BE2C (cell line): ENCODE data around the gene FRG2B.
"Not testable (repeated sequence)": the region's sequence is repeated elsewhere in the genome, so short reads cannot be mapped to it uniquely, and the experiment has no call there.

Experiments
- DNase-seq: peaks from one replicate; pipeline ENCODE4 v3.0.0-alpha.2; 2020
- H3K27me3 ChIP-seq: fragments of 250-450 bp; sonication (Bioruptor Pico); 2 replicates; pipeline ENCODE4 v1.5.1; 2020; ENCODE audit warnings: mild to moderate bottlenecking
- H3K36me3 ChIP-seq: fragments of 250-450 bp; sonication (Bioruptor Pico); 2 replicates; pipeline ENCODE4 v1.5.1; 2020; ENCODE audit warnings: mild to moderate bottlenecking
- H3K4me1 ChIP-seq: fragments of 250-450 bp; sonication (Bioruptor Pico); 2 replicates; pipeline ENCODE4 v1.5.1; 2020
- H3K4me3 ChIP-seq: 2 replicates; pipeline ENCODE4 v1.5.1; 2011; ENCODE audit warnings: low read depth, low read length
- H3K9me3 ChIP-seq: fragments of 250-450 bp; sonication (Bioruptor Pico); 2 replicates; pipeline ENCODE4 v1.5.1; 2020
- TF ChIP-seq, protein P1 (sequence below): IDR thresholded peaks from 2 replicates; pipeline ENCODE4 v1.5.1; 2012; ENCODE audit warnings: mild to moderate bottlenecking, low read depth, low read length

FRG2B gene

DNA sequence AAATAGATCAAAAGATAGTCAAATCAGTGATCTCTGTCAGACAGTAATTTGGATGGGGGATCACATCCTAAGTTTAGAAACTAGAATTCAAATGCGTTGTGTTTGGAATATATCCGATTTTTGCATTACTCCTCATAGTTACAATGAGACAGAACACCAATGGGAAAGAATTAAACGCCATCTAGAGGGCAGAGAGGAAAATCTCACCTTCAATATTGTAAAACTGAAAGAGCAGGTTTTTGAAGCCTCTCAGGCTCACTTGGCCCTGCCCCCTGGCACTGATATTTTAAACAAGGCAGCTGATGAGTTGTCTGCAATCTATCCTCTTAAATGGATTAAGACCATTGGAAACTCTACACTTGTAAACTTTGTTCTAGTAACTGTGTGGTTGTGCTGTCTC lies 17.7 kb downstream of the FRG2B start:
- Histone ChIP-seq H3K9me3 (no peaks in the 10 kb centered on the region), H3K27me3 (no peaks in the 10 kb centered on the region), H3K36me3 (no peaks in the 10 kb centered on the region), H3K4me1 (no peaks in the 10 kb centered on the region), H3K4me3 (no peak overlapping the region)
- DNase-seq: no peak
- TF ChIP-seq, protein P1, sequence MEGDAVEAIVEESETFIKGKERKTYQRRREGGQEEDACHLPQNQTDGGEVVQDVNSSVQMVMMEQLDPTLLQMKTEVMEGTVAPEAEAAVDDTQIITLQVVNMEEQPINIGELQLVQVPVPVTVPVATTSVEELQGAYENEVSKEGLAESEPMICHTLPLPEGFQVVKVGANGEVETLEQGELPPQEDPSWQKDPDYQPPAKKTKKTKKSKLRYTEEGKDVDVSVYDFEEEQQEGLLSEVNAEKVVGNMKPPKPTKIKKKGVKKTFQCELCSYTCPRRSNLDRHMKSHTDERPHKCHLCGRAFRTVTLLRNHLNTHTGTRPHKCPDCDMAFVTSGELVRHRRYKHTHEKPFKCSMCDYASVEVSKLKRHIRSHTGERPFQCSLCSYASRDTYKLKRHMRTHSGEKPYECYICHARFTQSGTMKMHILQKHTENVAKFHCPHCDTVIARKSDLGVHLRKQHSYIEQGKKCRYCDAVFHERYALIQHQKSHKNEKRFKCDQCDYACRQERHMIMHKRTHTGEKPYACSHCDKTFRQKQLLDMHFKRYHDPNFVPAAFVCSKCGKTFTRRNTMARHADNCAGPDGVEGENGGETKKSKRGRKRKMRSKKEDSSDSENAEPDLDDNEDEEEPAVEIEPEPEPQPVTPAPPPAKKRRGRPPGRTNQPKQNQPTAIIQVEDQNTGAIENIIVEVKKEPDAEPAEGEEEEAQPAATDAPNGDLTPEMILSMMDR: no peak

DNA sequence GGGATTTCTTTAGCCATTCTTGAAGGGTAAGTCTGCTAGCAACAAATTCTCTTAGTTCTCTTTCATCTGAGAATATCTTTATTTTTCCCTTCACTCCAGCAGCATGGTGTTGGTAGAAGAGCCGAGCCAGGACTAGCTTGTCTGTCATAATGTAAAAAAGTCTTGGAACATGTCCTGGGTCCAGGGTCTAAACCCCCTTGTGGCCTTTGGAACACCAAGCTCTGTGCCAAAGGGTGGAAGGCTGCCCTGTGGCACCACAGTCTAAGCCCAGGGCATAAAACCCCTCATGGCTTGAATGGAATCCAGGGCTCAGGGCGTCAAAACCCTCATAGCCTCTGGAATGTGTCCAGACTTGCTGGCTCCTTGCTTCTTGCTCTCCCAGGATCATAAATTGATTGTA lies 23.2 kb downstream of the FRG2B start:
- not testable (repeated sequence) for H3K36me3 ChIP-seq, H3K4me1 ChIP-seq, H3K27me3 ChIP-seq, H3K4me3 ChIP-seq, H3K9me3 ChIP-seq, DNase-seq

DNA sequence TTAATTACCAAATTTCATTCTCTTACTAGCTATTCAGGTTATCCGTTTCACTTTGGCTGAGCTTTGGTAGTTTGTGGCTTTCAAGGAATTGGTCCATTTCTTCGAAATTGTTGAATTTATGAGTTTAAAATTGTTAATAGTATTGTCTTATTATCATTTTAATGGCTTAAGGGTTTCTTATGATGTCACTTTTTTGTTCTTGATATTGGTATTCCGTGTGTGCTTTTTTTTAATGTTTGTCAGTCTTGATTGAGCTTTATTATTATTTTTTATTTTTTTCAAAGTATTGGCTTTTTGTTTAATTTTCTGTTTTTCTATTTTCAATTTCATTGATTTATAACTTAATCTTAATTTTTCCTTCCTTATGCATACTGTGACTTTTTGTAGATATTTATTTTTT lies 25.9 kb downstream of the FRG2B start:
- H3K4me1 ChIP-seq: no peaks in the 10 kb centered on the region
- H3K27me3 ChIP-seq: no peaks in the 10 kb centered on the region
- no peaks in the 10 kb centered on the region for H3K9me3 ChIP-seq
- no peaks in the 10 kb centered on the region for H3K36me3 ChIP-seq
- no peak for DNase-seq
- H3K4me3 ChIP-seq: no peak overlapping the region
- TF ChIP-seq, protein P1: no peak

DNA sequence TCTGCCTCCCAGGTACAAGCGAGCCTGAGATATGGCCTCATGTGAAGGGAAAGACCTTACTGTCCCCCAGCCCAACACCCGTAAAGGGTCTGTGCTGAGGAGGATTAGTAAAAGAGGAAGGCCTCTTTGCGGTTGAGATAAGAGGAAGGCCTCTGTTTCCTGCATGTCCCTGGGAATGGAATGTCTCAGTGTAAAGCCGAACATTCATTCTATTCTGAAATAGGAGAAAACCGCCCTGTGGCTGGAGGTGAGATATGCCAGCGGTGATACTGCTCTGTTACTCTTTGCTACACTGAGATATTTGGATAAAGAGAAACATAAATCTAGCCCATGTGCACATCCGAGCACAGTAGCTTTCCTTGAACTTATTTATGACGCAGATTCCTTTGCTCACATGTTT lies 26.7 kb downstream of the FRG2B start:
- H3K27me3 ChIP-seq, H3K36me3 ChIP-seq, DNase-seq, H3K4me3 ChIP-seq, H3K4me1 ChIP-seq, H3K9me3 ChIP-seq: not testable (repeated sequence)

DNA sequence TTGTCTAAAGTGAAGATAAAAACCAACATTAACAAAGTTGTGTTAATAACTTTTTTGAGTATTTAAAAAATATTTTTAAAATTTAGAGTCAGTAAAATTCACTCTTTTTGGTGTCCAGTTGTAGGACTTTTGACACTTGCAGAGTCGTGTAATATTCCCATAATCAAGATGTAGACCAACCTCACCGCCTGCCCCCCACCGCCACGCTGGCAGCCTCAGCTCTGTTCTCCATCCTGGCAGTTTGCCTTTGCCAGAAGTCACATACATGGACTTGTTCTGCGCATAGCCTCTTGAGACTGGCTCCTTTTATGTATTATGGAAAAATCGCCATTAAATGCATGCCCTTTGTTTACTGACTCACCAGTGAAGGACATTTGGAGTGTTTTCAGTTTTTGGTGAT lies 33.9 kb downstream of the FRG2B start:
- Histone ChIP-seq H3K4me1 (no peaks in the 10 kb centered on the region), H3K27me3 (peaks cover 26% of the 10 kb centered on the region), H3K4me3 (no peak overlapping the region), H3K9me3 (no peaks in the 10 kb centered on the region), H3K36me3 (no peaks in the 10 kb centered on the region)
- TF ChIP-seq, protein P1: no peak
- DNase-seq: no peak

DNA sequence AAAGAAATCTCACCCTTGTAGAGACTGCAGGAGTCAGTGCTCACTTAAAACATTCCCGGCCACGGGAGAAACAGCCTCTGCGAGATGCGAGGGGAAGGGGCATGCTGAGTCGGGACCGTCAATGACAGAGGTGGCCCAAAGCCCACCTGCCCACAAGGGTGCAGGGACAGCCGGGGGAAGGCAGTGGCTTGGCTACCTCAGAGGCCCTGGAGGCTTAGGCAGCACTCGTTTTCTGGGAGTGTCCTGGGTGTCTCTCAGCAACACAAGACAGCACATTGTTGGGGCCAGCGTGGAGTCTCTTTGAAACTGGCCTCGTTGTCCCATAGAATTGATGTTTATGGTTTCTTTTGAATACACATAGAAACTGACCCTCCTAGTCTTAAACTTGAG lies 35.6 kb downstream of the FRG2B start:
- H3K36me3 ChIP-seq: no peaks in the 10 kb centered on the region
- H3K4me1 ChIP-seq: no peaks in the 10 kb centered on the region
- peaks cover 26% of the 10 kb centered on the region for H3K27me3 ChIP-seq
- TF ChIP-seq, protein P1: no peak
- no peaks in the 10 kb centered on the region for H3K9me3 ChIP-seq
- H3K4me3 ChIP-seq: no peak overlapping the region
- no peak for DNase-seq

DNA sequence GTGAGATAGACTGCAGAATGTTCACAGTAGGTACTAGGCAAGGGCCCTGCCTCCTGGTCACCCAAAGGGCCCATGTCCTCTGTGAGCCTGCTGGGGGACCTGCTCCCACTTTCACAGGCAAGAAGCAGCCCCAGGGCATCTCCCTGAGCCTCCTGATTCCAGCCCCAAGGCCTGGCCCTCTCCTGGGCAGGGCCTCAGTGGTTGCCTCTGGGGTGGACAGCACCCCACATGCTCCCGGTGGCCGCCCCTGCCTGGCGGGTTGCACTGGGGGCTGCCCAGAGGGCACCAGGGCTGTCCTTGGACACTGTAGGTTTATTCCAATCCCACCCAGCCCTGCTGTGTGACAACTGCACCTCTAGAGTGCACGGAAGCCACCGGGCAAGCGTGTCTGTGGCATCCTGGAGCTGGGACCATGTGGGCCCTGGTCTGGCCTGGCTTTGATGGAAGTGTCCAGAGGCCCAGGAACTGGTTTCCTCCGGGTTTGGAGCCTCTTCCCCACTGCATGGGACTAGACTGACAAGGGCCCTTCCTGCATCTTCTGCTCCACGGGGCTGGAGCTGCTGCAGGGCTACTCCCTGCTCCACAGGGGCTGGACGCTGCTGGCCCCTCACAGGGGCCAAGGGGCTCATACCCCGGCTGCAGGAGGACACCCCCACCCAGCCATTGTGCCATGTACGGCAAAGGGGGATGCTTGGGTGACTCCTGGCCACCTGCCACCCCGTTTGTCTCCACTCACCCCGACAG lies 36.2 kb downstream of the FRG2B start:
- peaks cover 26% of the 10 kb centered on the region for H3K27me3 ChIP-seq
- no peak overlapping the region for H3K4me3 ChIP-seq
- H3K36me3 ChIP-seq: no peaks in the 10 kb centered on the region
- TF ChIP-seq, protein P1: no peak
- H3K4me1 ChIP-seq: no peaks in the 10 kb centered on the region
- no peak for DNase-seq
- H3K9me3 ChIP-seq: no peaks in the 10 kb centered on the region

DNA sequence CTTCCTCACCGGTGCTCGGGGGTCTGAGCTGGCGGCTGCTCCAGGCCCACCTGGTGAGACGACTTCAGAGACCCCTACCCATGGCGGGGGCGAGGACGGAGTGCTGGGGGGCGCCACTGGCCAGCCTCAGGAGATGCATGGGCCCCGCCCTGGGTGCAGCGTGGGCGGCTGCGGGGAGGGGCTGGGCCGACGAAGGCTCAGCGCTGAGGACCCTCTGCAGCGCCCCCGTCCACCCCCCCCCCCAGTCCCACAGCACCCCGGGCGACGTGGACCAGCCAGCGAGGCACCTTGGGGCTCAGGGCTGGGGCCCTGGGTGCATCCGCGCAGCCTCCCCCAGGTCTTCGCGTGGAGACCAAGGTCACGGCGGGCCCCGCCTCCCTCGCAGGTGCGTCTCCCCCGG lies 49.6 kb downstream of the FRG2B start:
- H3K4me1 ChIP-seq, DNase-seq, H3K4me3 ChIP-seq, H3K27me3 ChIP-seq, H3K9me3 ChIP-seq, H3K36me3 ChIP-seq: not testable (repeated sequence)
